ENCODE results near the gene ITGB4.

Gene ITGB4

GRCh38 chr17:75697651-75698291 lies 23.5 kb upstream of the ITGB4 start:
- DNase-seq (ENCODE audit: low read depth): no peak

GRCh38 chr17:75698659-75699058 lies 22.6 kb upstream of the ITGB4 start:
- DNase-seq (ENCODE audit: low read depth): no peak

- DNase-seq (ENCODE audit: low read depth): no peak
These were observed 20.0 kb upstream of the ITGB4 start for GRCh38 chr17:75701288-75701687.

- no peak for DNase-seq (ENCODE audit: low read depth)
These were observed 18.1 kb upstream of the ITGB4 start for GRCh38 chr17:75703191-75703590.

- no peak for DNase-seq (ENCODE audit: low read depth)
These were observed 17.7 kb upstream of the ITGB4 start for GRCh38 chr17:75703591-75703990.

- no peak for DNase-seq (ENCODE audit: low read depth)
These were observed 16.0 kb upstream of the ITGB4 start for GRCh38 chr17:75704963-75705875.

- DNase-seq (ENCODE audit: low read depth): no peak
These were observed 15.1 kb upstream of the ITGB4 start for GRCh38 chr17:75706042-75706728.

- DNase-seq (ENCODE audit: low read depth): no peak
These were observed 14.1 kb upstream of the ITGB4 start for GRCh38 chr17:75707079-75707571.

GRCh38 chr17:75712446-75712845 lies 8.8 kb upstream of the ITGB4 start:
- no peak for DNase-seq (ENCODE audit: low read depth)

- no peak for DNase-seq (ENCODE audit: low read depth)
These were observed 1.5 kb upstream of the ITGB4 start for GRCh38 chr17:75719732-75720131.

- DNase-seq (ENCODE audit: low read depth): no peak
These were observed 278 bp downstream of the ITGB4 start for GRCh38 chr17:75721463-75722011.

- no peak for DNase-seq (ENCODE audit: low read depth)
These were observed 817 bp downstream of the ITGB4 start for GRCh38 chr17:75722076-75722475.

GRCh38 chr17:75722542-75723095 lies 1.4 kb downstream of the ITGB4 start:
- DNase-seq (ENCODE audit: low read depth): no peak

- no peak for DNase-seq (ENCODE audit: low read depth)
These were observed 2.1 kb downstream of the ITGB4 start for GRCh38 chr17:75723171-75723930.

- DNase-seq (ENCODE audit: low read depth): no peak
These were observed 3.1 kb downstream of the ITGB4 start for GRCh38 chr17:75724016-75725003.

- DNase-seq (ENCODE audit: low read depth): no peak
These were observed 4.2 kb downstream of the ITGB4 start for GRCh38 chr17:75725504-75725903.

- DNase-seq (ENCODE audit: low read depth): no peak
These were observed 6.1 kb downstream of the ITGB4 start for GRCh38 chr17:75727391-75727790.

GRCh38 chr17:75729351-75729750 lies 8.1 kb downstream of the ITGB4 start:
- no peak for DNase-seq (ENCODE audit: low read depth)

GRCh38 chr17:75730065-75730464 lies 8.8 kb downstream of the ITGB4 start:
- DNase-seq (ENCODE audit: low read depth): no peak

GRCh38 chr17:75731086-75731715 lies 9.9 kb downstream of the ITGB4 start:
- no peak for DNase-seq (ENCODE audit: low read depth)
